T-helper 9 cell (primary cell): ENCODE data around the gene GRK6.

Experiments used
- DNase-seq: peaks from one replicate; pipeline ENCODE4 v3.0.0-alpha.2; 2020

GRK6 gene

GRCh38 chr5:177455036-177455660 is 28.7 kb downstream of the GRK6 start:
- peak; percentile 92 for DNase-seq

DNA sequence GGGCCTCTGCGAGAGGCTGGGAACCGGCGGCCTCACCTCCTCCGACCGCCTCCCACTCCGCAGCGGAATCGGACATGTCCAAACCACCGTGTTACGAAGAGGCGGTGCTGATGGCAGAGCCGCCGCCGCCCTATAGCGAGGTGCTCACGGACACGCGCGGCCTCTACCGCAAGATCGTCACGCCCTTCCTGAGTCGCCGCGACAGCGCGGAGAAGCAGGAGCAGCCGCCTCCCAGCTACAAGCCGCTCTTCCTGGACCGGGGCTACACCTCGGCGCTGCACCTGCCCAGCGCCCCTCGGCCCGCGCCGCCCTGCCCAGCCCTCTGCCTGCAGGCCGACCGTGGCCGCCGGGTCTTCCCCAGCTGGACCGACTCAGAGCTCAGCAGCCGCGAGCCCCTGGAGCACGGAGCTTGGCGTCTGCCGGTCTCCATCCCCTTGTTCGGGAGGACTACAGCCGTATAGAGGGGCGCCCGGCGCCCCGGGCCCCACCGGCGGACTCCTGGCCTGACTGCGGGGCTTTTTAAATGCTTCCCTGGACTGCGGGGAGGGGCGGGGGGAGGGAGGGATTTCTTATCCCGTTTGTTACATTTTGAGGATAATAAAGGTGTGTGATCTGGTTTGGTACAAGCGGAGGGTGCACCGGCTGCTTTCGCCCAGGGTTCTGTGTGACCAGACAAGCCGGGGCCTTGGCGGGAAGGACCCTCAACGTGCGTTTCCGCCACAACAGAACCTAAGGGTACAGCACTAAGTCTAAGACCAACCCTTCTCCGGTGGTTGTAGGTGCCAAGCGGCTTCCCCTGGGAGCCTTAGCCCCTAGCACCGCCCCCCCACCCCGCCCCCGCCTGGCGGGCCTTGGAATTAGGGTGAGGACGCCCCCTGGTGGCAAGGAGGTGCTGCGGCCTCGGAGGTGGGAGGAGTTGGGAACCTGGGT is 29.4 kb downstream of the GRK6 start:
- DNase-seq, result peak; percentile 99

- no peak for DNase-seq
Measured at GRCh38 chr5:177456591-177456964, 30.1 kb downstream of the GRK6 start.

DNA sequence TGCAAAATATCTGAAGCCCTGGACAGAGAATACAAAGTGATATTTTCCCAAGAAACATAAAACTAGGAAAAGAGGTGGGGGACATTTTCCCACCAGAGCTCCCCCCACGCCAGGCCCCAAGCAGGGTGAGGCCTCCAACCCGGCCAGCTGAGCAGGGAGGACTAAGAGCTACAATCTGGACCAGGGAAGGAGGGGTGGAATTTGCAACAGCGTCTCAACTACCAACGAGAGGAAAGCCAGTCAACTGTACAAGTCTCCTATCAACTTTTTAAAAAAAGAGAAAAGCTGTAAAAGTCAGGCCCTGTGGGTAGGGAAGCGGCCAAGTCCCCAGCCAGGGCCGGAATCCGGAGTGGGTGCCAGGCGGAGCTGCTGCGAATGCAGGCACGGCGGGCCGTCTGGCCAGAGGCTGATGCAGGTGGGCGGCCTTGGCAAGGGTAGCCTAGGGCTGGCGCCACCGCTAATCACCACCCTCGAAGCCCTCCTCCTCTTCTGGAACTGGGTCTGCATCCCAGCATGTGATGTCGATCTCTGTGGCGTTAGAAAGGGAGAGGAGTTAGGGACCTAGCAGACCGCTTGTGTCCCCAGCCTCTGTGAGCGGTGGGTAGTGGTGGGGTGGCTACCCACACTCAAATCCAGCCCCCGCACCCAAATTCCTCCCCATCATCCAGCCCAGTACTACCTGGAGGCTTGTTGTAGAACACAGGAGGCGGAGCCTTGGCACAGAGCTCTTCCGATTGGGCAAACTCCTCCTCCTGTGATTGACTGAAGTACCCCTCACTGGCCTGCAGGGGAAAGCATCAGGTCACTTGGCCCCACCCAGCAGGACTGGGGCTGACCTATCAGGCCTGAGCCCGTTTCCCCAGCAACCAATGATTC is 30.7 kb downstream of the GRK6 start:
- no peak for DNase-seq

- no peak for DNase-seq
Measured at GRCh38 chr5:177457852-177458681, 31.6 kb downstream of the GRK6 start.

DNA sequence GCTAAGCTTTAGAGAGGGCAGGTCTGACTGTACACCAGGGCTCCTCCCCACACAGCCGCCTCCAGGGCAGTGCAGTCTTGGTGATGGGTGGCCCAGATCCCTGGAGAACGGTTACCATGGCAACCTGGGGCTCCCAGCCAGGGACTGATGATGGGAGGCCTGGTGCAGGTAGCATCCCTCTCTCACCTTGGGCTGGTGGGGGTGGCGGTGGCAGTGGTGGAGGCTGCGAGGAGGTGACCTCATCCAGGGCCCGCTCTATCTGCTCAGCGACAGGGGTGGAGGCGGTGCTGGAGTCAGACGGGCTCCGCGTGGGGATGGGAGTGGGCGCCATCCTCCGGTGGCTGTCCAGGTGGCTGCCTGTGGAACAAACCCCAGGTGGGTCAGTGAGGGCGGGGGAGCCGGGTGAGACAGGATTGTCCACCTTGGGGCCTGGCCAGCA is 32.5 kb downstream of the GRK6 start:
- DNase-seq, result no peak

- DNase-seq, result no peak
Measured at GRCh38 chr5:177459357-177459756, 32.9 kb downstream of the GRK6 start.

DNA sequence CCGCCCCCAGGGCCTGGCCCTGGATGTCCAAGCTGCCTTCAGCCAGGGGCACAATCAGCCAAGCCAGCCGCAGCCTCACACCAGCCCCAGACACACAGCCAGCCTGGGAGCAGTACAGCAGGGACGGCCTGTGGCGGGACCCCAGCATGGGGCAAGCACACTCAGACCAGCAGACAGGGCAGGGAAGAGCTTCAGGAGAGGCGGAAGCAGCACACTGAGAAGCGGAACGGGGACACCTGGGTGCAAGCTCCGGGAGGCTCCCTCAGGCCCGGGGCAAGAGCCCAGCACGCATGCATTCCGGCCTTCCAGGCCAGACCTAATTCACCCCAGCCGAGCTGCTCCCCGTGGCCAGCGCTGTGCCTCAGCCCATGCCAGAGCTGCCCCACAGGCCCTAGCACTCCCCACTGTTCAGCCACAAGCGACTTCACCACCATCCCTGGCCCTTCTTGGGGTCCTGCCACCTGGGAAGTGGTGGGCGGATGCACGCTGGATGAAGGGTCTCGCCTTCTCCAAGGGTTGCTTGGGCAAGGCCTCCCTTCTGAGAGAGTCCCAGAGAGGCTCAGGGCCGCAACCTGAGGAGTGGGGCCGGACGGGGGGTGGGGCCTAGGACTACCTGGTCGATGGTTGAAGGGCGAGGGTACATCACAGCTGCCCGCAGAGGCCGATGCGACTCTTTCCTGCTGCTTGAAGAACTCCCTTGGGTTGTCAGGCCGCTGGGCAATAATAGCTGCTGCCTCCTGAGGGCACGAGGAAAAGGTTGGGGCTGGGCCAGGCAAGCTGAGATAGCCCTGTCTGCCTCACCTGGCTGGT is 33.5 kb downstream of the GRK6 start:
- no peak for DNase-seq

DNA sequence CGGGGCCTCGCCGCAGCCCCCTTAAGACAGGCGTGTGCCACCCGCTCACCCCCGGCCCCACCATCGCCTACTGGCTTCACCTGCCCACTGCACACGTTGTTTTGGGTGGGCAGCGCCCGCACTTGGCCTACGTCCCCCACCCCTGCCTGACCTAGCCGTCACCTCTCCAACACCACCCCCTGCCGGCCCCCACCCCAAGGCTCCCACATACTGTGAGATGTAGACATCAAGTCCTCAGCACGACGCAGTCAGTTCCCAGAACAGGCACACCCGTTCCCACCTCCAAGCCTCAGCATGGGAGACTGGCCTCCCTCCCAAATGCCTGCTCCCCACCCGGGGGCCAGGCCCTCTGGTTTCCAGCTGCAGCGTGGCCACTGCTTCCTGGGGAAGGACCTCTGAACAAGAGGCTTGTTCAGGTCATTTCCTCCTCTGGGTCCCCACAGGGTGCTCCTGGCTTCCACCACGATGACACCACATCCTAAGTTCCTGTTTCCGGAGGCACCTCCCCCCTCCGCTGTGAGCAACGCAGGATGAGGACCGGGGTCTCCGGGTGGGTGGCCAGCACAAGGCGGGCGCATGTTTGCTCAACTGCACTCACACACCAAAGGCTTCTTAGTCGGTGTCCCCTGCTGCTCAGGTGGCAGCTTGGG is 35.7 kb downstream of the GRK6 start:
- DNase-seq, result no peak

DNA sequence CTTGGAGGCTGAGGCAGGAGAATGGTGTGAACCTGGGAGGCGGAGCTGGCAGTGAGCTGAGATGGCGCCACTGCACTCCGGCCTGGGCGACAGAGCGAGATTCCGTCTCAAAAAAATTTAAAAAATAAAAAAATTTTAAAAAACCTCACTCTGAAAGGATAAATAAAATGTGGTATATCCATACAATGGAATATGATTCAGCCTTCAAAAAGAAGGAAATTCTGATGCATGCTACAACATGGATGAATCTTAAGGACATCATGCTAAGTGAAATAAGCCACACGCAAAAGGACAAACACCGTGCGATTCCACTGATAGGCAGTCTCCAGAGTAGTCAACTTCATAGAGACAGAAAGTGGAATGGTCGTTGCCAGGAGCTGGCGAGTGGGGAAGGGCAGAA is 38.6 kb downstream of the GRK6 start:
- no peak for DNase-seq

DNA sequence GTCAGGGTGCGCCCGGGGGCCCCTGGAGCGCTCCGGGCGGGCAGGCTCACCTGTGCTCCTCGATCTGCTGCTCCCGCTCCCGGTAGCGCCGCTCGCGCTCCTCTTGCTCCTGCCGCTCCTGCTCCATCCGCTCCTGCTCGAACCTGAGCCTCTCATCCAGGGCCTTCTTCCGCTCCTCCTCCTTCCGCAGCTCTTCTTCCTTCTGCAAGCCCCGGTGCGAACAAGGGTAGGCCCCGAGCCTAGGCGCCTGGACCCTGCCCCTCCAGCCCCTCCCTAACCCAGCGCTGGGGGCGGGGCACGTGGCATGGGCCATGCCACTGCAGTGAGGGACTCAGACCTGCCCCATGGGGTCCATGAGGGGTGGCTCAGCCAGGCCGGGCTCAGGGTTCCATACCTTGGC is 40.4 kb downstream of the GRK6 start:
- no peak for DNase-seq

DNA sequence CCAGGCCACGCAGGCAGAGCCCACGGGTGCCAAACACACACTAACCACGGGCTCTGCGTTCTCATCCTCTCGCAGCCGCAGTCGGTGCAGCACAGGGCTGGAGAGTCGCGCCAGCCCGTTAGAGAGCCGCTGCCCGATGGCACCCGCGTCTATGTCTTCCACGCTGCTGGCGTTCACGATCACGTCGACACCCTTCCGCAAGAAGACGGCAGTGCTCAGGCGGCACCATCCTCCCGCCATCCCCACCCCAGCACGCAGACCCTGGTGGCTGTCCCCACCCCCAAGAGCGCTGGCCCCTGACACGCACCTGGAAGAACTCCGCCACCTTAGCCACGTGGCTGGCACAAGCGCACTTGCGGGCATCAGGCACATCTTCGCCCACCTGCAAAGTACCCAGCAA is 41.0 kb downstream of the GRK6 start:
- DNase-seq, result no peak

DNA sequence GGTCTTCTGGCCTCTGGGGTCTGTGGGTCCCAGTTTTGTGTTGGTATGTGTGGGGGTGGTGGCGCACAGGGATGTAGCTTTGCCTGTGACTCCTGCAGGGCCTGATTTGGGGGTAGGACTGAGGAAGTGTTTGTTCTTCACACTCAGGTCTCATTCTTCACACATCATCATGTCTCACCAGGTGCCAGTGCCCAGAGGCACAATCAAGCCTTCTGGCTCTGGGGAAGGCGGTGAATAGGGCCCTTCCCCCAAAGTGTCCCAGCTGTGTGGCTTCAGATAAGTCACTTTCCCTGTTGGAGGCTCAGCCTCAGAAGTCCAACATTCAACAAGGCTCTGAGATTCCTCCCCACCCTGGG is 41.8 kb downstream of the GRK6 start:
- no peak for DNase-seq

DNA sequence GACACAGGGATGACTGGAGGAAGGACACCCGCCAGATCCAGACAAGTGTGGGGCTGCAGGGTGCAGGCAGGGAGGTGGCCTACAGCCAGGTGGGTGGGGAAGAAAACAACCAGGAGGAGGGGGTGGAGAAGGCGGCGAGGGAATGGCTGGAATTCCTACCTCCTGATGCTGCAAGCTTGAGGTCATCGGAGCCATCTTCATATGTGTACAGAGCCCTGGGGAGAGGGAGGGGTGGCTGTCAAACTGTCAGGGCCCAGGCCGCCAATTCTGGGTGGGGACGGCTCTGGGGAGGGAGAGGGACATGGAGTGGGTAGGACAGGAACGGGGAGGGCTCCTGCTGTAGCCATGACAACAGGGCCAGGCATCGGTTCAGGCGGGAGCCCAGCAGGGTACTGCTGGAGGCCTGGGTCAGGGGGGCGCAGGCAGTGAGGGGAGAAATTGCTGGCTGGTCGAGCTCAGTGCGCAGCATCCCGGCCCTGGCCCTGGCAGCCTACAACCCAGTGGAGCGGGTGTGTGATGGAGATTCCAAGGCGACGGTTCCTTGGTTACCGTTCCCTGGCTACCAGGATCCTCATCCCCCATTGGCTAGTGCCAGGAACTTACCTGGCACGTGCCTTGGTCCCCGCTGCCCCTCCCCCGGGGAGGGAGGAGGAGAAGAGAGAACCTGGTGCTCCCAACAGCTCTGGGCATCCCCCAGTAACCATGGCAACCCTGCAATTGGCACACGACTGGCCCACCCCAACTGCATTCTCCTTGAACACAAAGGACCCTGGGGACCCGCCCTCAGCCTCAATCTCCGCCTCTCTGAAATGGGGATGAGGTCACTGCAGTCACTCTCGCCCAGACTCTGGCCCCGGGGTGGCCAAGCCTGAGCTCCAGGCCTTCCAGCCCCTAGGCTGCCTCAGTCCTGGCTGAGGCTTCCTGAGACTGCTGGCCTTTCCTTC is 42.5 kb downstream of the GRK6 start:
- DNase-seq, result no peak

GRCh38 chr5:177469750-177470525 is 43.5 kb downstream of the GRK6 start:
- no peak for DNase-seq

- DNase-seq, result no peak
Measured at GRCh38 chr5:177470759-177471536, 44.5 kb downstream of the GRK6 start.

DNA sequence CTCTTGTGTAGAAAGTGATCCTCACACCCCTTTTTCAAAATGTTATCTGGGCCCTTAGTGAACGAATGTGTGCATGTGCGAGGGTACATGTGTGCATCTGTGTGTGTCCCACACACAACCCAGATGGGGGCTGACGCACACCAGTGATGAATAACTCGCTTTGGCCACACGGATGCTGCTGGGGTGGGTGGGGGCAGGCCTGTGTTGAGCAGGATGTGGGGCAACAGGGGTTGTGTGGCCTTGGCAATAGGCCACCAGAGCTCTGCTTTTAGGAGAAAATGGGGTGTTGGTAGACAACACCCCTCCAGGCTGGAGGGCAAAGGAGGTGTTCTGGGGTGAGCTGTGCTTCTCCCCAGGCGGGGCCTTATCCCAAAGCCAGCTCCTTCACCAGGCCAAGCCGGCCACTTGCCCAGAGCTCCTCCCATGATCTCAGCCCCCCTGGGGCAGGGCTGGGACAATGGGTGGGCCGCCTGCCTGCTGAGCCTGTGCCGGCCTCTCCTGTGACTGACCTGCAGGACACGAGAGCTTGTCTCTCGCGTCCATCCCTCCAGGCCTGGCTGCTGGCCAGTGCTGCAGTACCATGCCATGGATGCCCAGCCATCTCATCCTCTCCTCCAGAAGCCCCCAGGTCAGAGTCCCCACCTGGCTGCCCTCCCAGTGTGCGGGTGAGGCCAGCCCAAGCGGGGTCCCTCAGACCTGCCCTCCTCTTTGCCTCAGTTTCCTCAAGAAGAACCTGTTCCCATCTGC is 45.3 kb downstream of the GRK6 start:
- no peak for DNase-seq
